ENCODE results near the gene MRTO4. TPM values are rescaled to one million over a fixed set of nuclear protein-coding genes. Genes with fewer than 3 reads are reported as not detected.

MRTO4 gene
- polyA plus RNA-seq, 1 of the 3 experiments (the other 2 are of a cell fraction), result 48.4 TPM

DNA sequence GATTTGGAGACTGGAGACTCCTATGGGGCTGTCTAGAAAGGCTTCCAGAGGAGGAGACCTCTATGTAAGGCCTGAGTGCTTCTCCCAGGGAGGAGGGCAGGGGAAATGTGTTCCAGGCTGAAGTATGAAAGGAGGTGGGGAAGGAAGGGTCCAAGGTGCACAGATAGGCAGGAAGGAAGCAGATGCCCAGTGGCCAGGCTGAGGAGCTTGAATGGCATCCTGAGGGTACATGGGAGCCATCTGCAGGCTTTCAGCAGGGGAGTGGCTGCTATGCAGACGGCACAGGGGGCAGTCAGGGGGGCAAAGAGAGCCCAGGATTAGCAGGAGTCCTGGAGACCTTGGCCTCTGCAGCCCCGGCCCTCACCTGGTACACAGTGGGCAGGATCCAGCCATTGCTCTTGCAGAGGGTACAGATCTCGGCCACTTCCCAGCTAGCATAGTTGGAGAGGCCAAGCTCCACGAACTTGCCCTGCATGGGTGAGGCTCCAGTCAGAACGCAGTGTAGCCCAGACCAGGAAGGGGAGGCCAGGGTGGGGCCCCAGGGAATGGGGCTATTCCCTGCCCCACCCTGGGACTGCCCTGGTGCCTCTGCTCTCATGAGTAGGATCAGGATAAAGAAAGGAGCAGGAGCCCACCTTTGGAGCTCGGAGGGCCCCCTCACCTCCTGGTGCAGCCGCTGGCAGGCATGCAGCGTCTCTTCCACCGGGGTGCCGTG, 56.3 kb downstream of the MRTO4 start:
- H3K4me2 ChIP-seq, result no peak overlapping the region
- H3K9me3 ChIP-seq, result no peaks in the 10 kb centered on the region
- H3K36me3 ChIP-seq (replicated peaks in 1 of 2; ENCODE audit: control insufficient read depth in 1 of 2, insufficient read depth in 2 of 2, low read length in 1 of 2), result peaks cover 15 to 36% of the 10 kb centered on the region in 2 experiments
- H2AFZ ChIP-seq (ENCODE audit: low read depth), result no peak overlapping the region
- WGBS (ENCODE audit: low lambda C conversion rate), result 90% methylated on average over 2 of the region's 10 CpGs
- H3K9ac ChIP-seq, result no peak overlapping the region
- peaks cover 38% of the 10 kb centered on the region for H3K79me2 ChIP-seq (ENCODE audit: insufficient read depth)
- no peaks in the 10 kb centered on the region for H3F3A ChIP-seq (replicated peaks; ENCODE audit: insufficient read depth)
- POLR2A ChIA-PET, result no interaction called here
- no peaks in the 10 kb centered on the region for H3K9me2 ChIP-seq
- no peak overlapping the region for H3K4me3 ChIP-seq (ENCODE audit: low read depth in 2 of 2, low read length in 1 of 2)
- no peak overlapping the region for H3K27ac ChIP-seq (ENCODE audit: low read depth in 2 of 2, low read length in 1 of 2)
- H4K20me1 ChIP-seq (ENCODE audit: insufficient read depth), result peaks cover 19% of the 10 kb centered on the region
- no peak for DNase-seq
- CTCF ChIA-PET, result interaction anchor here (1.5 kb wide), 1 partner anchor 346 kb away, joined by 3 read pairs; no protein-coding TSS in a partner anchor
- H3K27me3 ChIP-seq (ENCODE audit: insufficient read depth), result no peaks in the 10 kb centered on the region
- peaks cover 5 to 14% of the 10 kb centered on the region in 2 experiments; a peak in 1 of 4 replicates for H3K4me1 ChIP-seq (ENCODE audit: control insufficient read depth in 1 of 2, insufficient read depth in 2 of 2, low read depth in 1 of 2, low read length in 1 of 2)
- TF ChIP-seq FOXJ3 (CRISPR knock-in tag; IDR thresholded peaks at IDR 0.05), result no peak
- no peak for TF ChIP-seq TCF12 (IDR thresholded peaks at IDR 0.05)
- no peak for TF ChIP-seq SMC3 (IDR thresholded peaks at IDR 0.05; ENCODE audit: low read depth, low read length)
- no peak for TF ChIP-seq MEF2A (IDR thresholded peaks at IDR 0.05; ENCODE audit: borderline replicate concordance, low read depth)
- TF ChIP-seq, protein P1, sequence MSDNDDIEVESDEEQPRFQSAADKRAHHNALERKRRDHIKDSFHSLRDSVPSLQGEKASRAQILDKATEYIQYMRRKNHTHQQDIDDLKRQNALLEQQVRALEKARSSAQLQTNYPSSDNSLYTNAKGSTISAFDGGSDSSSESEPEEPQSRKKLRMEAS (IDR thresholded peaks at IDR 0.05; ENCODE audit: low read depth), result no peak
- no peak for TF ChIP-seq RCOR1 (IDR thresholded peaks at IDR 0.05; ENCODE audit: low read length)
- TF ChIP-seq, protein P2, sequence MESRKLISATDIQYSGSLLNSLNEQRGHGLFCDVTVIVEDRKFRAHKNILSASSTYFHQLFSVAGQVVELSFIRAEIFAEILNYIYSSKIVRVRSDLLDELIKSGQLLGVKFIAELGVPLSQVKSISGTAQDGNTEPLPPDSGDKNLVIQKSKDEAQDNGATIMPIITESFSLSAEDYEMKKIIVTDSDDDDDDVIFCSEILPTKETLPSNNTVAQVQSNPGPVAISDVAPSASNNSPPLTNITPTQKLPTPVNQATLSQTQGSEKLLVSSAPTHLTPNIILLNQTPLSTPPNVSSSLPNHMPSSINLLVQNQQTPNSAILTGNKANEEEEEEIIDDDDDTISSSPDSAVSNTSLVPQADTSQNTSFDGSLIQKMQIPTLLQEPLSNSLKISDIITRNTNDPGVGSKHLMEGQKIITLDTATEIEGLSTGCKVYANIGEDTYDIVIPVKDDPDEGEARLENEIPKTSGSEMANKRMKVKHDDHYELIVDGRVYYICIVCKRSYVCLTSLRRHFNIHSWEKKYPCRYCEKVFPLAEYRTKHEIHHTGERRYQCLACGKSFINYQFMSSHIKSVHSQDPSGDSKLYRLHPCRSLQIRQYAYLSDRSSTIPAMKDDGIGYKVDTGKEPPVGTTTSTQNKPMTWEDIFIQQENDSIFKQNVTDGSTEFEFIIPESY (IDR thresholded peaks at IDR 0.05; ENCODE audit: borderline replicate concordance, low read depth), result no peak
- no peak for TF ChIP-seq ELF1 (IDR thresholded peaks at IDR 0.05)
- TF ChIP-seq RAD21 (IDR thresholded peaks at IDR 0.05; ENCODE audit: low read length), result no peak
- no peak for TF ChIP-seq CHD2 (IDR thresholded peaks at IDR 0.05; ENCODE audit: low read length, partially characterized antibody)

DNA sequence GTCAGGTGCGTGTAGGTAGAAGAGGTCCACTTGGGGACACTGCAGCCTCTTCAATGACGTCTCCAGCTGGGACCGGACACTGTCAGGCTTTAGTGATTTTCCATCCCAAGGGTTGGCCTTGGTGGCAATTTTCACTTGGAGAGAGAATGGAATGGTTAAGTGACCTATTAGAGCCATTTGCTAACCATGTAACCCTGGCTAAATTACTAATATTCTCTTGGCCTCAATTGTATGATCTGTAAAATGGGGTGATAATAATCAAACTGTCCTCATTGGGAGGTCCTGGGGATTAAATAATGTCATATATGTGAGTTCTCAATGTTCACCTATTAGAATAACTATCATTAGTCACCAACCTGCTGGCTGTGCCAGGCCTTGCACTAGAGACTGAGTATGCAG, 56.9 kb downstream of the MRTO4 start:
- no peak overlapping the region for H3K4me3 ChIP-seq (ENCODE audit: low read depth in 2 of 2, low read length in 1 of 2)
- peaks cover 44% of the 10 kb centered on the region for H3K79me2 ChIP-seq (ENCODE audit: insufficient read depth)
- no peak for DNase-seq
- WGBS (ENCODE audit: low lambda C conversion rate), result 83% methylated on average over 2 of the region's 3 CpGs
- no peak overlapping the region for H3K9ac ChIP-seq
- no peaks in the 10 kb centered on the region for H3K27me3 ChIP-seq (ENCODE audit: insufficient read depth)
- peaks cover 9 to 33% of the 10 kb centered on the region in 2 experiments for H3K36me3 ChIP-seq (replicated peaks in 1 of 2; ENCODE audit: control insufficient read depth in 1 of 2, insufficient read depth in 2 of 2, low read length in 1 of 2)
- H3K4me1 ChIP-seq (ENCODE audit: control insufficient read depth in 1 of 2, insufficient read depth in 2 of 2, low read depth in 1 of 2, low read length in 1 of 2), result peaks cover 5 to 20% of the 10 kb centered on the region in 2 experiments; a peak in 1 of 4 replicates
- H3K9me2 ChIP-seq, result no peaks in the 10 kb centered on the region
- H3K27ac ChIP-seq (ENCODE audit: low read depth in 2 of 2, low read length in 1 of 2), result peak overlapping the region in 1 of 2 experiments; percentile 57; a peak in 1 of 4 replicates
- peaks cover 19% of the 10 kb centered on the region for H4K20me1 ChIP-seq (ENCODE audit: insufficient read depth)
- CTCF ChIA-PET, result no interaction called here
- H3K4me2 ChIP-seq, result peak overlapping the region; percentile 79; the same call in 1 of the 2 replicates
- H2AFZ ChIP-seq (ENCODE audit: low read depth), result no peak overlapping the region
- POLR2A ChIA-PET, result no interaction called here
- no peaks in the 10 kb centered on the region for H3F3A ChIP-seq (replicated peaks; ENCODE audit: insufficient read depth)
- H3K9me3 ChIP-seq, result no peaks in the 10 kb centered on the region
- TF ChIP-seq, protein P2 (IDR thresholded peaks at IDR 0.05; ENCODE audit: borderline replicate concordance, low read depth), result no peak
- TF ChIP-seq, protein P3, sequence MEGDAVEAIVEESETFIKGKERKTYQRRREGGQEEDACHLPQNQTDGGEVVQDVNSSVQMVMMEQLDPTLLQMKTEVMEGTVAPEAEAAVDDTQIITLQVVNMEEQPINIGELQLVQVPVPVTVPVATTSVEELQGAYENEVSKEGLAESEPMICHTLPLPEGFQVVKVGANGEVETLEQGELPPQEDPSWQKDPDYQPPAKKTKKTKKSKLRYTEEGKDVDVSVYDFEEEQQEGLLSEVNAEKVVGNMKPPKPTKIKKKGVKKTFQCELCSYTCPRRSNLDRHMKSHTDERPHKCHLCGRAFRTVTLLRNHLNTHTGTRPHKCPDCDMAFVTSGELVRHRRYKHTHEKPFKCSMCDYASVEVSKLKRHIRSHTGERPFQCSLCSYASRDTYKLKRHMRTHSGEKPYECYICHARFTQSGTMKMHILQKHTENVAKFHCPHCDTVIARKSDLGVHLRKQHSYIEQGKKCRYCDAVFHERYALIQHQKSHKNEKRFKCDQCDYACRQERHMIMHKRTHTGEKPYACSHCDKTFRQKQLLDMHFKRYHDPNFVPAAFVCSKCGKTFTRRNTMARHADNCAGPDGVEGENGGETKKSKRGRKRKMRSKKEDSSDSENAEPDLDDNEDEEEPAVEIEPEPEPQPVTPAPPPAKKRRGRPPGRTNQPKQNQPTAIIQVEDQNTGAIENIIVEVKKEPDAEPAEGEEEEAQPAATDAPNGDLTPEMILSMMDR (IDR thresholded peaks at IDR 0.05), result no peak
- no peak for TF ChIP-seq FOXJ3 (CRISPR knock-in tag; IDR thresholded peaks at IDR 0.05)
- no peak for TF ChIP-seq YY1 (IDR thresholded peaks at IDR 0.05; ENCODE audit: low read depth)
- TF ChIP-seq CHD2 (IDR thresholded peaks at IDR 0.05; ENCODE audit: low read length, partially characterized antibody), result no peak
- TF ChIP-seq EZH2phosphoT487 (IDR thresholded peaks at IDR 0.05; ENCODE audit: borderline replicate concordance, low read depth), result no peak
- TF ChIP-seq FOSL2 (IDR thresholded peaks at IDR 0.05; ENCODE audit: borderline replicate concordance, low read depth), result no peak
- TF ChIP-seq USF2 (IDR thresholded peaks at IDR 0.05; ENCODE audit: borderline replicate concordance, low read depth, low read length), result no peak
- TF ChIP-seq RXRA (IDR thresholded peaks at IDR 0.05; ENCODE audit: borderline replicate concordance, low read depth), result no peak
- TF ChIP-seq POLR2AphosphoS5 (IDR thresholded peaks at IDR 0.05; ENCODE audit: low read depth, low read length), result no peak
- no peak for TF ChIP-seq FOXM1 (IDR thresholded peaks at IDR 0.05; ENCODE audit: low read depth)
- no peak for TF ChIP-seq RAD21 (IDR thresholded peaks at IDR 0.05; ENCODE audit: low read length)
- no peak for TF ChIP-seq TAF1 (IDR thresholded peaks at IDR 0.05; ENCODE audit: borderline replicate concordance, low read depth, low read length)

Data from SK-N-SH (cell line).